GM18502 (cell line): Measurements from ENCODE around the gene TPRN.
A peak's percentile ranks its signal among the peaks of the same experiment; 100 is the strongest.
"Not testable (repeated sequence)": the region's sequence is repeated elsewhere in the genome, so short reads cannot be mapped to it uniquely, and the experiment has no call there.

Source experiments
- ATAC-seq: cut with Tn5 transposase; IDR thresholded peaks from one replicate; pipeline ENCODE4 v1.9.1; 2021; ENCODE audit warnings: mild to moderate bottlenecking; ENCODE audit not compliant: unreplicated experiment, poor library complexity

Gene TPRN, protein sequence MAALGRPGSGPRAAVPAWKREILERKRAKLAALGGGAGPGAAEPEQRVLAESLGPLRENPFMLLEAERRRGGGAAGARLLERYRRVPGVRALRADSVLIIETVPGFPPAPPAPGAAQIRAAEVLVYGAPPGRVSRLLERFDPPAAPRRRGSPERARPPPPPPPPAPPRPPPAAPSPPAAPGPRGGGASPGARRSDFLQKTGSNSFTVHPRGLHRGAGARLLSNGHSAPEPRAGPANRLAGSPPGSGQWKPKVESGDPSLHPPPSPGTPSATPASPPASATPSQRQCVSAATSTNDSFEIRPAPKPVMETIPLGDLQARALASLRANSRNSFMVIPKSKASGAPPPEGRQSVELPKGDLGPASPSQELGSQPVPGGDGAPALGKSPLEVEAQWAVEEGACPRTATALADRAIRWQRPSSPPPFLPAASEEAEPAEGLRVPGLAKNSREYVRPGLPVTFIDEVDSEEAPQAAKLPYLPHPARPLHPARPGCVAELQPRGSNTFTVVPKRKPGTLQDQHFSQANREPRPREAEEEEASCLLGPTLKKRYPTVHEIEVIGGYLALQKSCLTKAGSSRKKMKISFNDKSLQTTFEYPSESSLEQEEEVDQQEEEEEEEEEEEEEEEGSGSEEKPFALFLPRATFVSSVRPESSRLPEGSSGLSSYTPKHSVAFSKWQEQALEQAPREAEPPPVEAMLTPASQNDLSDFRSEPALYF

DNA sequence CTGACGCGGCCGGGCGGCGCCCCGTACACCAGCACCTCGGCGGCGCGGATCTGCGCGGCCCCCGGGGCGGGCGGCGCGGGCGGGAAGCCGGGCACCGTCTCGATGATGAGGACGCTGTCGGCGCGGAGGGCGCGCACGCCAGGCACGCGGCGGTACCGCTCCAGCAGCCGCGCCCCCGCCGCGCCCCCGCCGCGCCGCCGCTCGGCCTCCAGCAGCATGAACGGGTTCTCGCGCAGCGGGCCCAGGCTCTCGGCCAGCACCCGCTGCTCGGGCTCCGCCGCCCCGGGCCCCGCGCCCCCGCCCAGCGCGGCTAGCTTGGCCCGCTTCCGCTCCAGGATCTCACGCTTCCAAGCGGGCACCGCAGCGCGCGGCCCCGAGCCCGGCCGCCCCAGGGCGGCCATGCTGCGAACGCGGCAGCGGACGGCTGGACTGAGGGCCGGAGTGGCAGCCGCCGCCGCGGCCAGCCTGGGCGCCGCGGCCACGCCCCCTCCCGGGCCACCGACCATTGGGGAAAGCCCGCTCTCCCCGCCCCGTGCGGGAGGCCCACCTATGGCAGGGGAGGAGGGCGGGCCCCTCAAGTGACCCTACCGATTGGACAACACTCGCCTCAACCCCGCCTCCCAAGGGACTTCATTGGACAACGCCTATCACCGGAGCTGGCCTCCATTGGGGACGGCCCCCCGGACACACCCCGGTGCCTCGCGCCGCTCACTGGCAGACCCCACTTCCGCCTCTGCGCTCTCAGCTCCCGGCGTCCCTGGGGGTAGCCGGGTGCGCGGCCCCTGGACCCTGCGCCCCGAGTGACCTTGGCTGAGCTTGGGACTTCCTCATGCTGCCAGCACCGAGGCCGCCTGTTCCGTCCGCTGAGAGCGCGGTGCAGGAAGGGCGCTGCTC, at the start of gene TPRN:
Gene TPRN, minus strand, starts transcription at position 431 of the 894 bp plus-strand sequence. Its CDS starts 30 bp downstream, at position 401.
- ATAC-seq = peak; percentile 88

DNA sequence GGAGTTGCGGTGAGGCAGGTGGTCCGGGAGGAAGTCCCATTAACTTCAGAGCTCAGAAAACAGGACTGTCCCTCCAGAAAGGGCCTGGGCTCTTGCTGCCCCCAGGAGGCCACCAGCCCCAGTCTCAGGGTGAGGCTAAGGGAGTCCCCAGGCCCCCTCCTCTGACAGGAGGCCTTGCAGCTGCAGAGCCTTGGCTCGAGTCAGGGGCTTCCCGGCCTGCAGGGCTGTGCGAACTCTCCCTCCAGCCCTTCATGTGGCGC, 47.3 kb upstream of the TPRN start:
- no peak for ATAC-seq

DNA sequence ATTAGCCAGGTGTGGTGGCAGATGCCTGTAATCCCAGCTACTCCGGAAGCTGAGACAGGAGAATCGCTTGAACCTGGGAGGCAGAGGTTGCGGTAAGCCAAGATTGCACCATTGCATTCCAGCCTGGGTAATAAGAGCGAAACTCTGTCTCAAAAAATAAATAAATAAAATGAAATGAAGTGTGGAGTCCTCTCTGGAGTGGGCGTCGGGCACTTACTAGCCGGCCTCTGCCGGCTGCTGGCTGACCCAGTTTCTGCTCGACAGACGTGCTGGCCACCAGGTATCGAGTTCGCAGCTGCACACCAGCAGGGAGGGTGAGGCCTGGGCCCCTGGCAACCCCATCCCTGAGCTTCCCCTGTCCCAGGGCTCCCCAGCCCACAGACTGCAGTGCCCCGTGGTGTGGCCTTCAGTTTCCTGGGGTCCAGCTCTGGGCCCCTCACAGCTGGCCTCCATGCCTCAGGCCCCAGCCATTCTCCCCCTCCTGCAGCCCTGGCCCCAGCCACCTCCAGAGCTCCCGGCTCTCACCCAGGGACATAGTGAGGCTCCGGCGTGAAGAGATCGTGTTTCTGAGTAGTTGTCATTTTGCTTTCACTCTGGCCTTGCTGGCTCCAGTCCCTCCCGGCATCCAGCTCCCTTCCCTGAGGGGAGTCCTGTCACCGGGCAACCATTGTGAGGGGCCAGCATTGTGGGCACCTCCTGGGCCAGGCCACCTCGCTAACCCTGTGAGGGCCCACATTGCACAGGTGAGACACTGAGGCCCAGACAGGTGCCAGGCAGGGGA, 46.8 kb upstream of the TPRN start:
- no peak for ATAC-seq

DNA sequence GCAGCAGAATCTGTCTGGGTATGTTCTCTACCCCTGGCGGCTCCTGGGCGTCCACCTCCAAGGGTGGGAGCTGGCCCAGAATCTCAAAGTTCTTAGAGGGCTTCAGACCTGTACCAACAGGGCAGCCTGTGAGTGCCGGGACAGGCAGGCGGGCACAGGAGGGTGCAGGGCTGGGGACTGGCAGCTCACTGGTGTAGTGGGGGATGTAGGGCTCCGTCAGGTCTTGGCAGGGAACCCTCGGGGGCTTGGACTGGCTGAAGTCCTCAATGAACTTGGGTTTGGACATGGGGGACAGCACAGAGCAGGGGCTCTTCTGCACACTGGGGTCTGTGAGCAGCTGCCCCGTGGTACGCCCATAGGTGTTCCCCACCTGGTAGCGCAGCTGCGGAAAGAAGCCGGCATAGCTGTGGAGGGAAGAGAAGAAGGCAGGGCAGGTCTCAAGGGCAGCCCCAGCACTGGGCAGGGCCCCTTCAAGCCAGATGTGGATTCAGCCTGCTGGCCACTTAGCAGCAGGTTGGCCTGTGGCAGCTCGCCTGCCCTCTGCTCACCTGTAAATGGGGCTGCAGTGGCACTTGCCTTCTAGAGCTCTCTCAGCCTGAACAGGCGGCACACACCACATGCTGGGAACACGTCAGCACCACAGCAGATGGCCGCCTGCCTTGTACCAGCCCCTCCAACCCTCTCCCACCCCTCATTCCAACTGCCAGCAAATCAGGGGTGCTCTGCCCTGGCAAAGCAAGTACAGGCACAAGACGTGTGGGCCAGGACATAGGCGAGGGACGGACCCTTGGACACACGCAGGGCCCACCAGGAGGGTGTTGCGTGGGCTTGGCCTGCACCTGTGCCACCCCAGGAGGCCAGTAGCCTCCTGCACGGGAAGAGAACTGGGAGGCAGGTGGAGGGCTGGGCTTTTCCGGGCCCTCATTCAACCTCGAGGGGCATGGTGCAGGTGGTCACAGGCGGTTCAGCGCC, 45.2 kb upstream of the TPRN start:
- ATAC-seq = no peak

DNA sequence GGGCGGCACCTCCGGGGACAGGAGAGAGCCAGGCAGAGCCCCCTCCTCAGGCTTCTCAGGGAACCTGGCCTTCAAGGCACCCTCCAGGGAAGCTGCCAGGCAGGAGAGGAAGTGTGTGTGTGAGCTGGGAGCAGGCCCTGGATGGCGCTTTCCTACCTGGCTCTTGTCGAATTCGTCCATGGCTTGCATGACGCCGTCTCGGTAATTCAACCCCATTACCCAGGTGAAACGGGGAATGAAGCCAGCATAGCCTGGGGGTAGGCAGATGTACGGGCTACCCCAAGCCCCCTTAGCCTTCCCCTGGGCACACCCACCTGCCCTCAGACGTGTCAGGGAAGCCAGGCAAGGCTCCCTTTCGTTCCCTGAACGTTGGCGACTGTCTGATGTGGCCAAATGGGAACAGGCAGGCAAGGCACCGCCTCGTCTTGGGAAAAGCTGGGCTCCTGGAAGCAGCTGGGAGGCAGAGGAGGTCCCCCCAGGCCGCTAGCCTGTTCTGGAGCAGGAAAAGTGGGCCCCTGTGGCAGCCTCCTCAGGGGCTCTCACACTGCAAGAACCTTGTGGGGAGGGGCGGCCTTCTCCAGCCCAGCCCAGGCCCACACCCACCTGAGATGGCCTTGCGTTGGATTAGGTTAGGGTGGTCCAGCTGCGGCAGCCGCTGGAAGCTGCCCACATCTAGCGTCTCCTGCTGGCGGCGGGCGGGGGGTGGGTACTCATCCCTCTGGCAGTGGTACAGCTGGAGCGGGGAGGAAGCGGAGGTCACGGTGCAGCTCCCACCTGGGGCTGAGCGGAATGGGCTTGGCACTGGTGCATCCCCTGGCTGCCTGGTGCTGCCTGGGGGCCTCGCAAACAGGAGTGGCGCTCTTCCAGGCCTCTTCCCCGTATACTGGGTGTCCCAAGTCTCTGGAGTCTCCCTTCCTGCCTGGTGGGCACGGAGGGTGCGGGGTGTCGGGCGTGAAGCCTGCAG, 44.2 kb upstream of the TPRN start:
- ATAC-seq = no peak

DNA sequence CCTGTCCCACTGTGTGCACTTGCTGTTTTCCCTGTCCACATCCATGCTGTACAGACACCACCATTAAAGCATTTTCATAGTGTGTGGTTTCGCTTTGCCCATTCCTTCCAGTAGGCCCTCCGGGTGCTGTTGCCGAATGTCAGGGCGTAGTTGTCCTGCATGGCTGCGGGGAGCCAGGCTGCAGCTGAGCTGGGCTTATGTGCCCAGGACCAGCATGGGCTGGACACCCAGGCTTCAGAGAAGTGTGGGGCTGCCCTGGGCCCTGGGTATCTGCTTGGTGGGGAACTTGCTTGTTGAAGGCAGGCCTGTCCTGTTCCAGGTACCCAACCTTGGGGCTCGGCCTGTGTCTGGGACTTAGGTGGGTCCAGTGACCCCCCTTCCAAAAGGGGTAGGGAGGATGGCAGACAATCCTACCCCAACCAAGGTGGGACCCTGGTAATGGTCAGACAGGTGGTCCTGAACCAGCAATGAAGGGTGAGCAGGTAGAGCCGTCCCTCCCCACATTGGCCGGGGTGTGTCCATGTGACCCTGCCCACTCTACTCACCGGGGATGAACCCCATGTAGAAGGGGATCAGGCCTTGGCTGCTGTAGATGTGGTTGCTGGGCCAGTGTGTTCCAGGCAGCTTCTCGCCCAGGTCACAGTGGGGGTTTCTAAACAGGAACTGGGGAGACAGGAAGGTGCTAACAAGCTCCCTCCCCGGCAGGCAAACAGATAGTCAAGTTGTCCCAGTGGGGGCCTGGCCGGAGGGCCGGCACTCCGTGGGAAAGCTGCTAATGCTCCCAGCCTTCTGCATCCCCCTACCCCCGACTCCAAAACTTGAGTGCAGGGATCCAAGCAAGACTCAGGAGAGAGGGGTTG, 43.3 kb upstream of the TPRN start:
- ATAC-seq = no peak

DNA sequence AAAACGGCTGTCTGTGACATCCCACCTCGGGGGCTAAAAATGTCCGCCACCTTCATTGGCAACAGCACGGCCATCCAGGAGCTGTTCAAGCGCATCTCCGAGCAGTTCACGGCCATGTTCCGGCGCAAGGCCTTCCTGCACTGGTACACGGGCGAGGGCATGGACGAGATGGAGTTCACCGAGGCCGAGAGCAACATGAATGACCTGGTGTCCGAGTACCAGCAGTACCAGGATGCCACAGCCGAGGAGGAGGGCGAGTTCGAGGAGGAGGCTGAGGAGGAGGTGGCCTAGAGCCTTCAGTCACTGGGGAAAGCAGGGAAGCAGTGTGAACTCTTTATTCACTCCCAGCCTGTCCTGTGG, 42.7 kb upstream of the TPRN start:
- ATAC-seq = not testable (repeated sequence)

DNA sequence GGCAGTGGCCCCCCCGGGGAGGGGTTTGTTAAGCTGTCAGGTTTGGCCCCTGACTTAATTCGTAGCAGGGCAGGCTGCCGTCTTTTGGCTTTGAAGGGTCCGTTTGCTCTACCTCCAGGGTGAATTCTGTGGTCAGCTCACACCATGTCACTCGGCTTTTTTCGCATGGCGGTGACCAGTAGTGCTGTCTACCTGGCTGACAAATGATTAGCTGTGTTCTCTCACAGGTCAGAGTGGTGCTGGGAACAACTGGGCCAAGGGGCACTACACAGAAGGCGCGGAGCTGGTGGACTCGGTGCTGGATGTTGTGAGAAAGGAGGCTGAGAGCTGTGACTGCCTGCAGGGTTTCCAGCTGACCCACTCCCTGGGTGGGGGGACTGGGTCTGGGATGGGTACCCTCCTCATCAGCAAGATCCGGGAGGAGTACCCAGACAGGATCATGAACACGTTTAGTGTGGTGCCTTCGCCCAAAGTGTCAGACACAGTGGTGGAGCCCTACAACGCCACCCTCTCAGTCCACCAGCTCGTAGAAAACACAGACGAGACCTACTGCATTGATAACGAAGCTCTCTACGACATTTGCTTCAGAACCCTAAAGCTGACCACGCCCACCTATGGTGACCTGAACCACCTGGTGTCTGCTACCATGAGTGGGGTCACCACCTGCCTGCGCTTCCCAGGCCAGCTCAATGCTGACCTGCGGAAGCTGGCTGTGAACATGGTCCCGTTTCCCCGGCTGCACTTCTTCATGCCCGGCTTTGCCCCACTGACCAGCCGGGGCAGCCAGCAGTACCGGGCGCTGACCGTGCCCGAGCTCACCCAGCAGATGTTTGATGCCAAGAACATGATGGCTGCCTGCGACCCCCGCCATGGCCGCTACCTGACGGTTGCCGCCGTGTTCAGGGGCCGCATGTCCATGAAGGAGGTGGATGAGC, 42.0 kb upstream of the TPRN start:
- no peak for ATAC-seq

DNA sequence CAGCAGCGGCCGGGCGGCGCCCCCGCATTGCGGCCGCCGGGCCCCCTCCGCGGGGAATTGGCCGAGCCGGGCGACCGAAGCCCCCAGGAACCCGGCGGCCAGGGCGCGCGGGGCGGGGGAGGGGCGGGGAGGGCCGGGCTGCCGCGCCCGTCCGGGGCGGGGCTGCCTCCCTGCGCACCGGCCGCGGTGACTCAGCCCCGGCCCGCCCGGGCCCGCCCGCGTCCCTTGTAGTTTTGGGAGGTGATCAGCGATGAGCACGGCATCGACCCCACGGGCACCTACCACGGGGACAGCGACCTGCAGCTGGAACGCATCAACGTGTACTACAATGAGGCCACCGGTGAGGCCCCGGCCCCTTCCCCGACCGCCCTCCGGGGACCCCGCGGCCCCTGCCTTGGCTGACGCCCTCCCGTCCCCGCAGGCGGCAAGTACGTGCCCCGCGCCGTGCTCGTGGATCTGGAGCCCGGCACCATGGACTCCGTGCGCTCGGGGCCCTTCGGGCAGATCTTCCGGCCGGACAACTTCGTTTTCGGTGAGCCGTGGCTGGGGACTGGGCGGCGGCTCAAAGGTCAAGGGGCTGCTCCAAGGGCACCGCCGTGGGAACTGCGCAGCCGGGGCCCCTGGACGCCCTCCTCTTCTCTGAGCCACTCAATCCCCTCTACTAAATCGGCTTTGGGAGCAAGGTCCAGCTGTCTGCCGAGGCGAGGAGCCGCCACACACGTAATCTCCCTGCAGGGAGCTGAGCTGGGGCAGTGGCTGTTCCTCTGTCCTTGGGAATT, 41.1 kb upstream of the TPRN start:
- ATAC-seq = peak; percentile 3

DNA sequence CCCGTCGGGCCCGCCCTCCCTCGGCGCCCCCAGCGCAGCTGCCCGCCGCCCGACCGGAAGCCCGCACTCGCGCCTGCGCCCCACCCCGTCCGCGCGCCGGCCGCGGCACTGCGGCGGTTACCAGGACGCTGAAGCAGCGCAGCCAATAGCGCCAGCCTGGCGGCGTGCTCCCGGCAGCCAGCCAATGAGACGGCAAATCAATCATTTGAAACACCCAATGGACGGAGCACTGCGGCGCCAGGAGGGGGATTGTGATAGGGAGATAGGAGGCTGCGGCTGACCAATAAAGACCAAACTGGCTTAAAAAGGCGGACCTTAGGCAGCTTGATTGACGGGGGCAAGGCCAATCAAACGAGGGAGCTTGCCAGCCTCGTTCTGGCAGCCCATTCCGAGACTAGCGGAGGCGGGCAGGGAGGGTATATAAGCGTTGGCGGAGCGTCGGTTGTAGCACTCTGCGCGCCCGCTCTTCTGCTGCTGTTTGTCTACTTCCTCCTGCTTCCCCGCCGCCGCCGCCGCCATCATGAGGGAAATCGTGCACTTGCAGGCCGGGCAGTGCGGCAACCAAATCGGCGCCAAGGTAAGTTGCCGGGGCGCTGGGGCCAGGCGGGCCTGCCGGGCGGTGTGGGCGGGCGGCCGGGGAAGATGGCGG, 40.4 kb upstream of the TPRN start, which contains the start of gene TUBB4B:
Gene TUBB4B, plus strand, starts transcription at position 447 of the 649 bp plus-strand sequence. Its CDS starts 74 bp downstream, at position 521.
- ATAC-seq = peak; percentile 76

DNA sequence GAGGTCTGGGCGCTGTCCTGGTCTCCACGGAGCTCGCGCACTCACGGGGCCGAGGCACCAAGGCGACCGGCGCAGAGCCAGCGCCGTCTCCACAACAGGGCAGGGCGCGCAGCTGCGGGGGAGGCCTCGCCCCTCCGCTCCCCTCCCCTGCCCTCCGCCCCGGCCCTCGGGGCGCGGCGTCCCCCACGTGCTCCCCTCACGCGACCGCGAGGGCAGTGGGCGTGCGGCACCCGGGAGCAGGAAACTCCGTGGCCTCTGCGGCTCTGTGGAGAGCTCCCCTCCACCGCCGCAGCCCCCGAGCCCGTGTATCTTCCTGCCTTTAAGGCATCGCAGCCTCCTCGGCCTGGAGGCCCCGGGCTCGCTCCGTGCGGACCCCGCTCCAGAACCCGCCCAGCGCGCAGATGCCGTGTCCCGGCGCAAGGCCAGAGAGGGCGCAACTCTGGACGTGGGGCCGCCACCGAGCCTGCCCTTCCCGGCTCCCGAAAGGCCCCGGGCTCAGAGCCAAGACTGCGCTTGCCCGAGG, 39.8 kb upstream of the TPRN start:
- peak; percentile 26 for ATAC-seq

DNA sequence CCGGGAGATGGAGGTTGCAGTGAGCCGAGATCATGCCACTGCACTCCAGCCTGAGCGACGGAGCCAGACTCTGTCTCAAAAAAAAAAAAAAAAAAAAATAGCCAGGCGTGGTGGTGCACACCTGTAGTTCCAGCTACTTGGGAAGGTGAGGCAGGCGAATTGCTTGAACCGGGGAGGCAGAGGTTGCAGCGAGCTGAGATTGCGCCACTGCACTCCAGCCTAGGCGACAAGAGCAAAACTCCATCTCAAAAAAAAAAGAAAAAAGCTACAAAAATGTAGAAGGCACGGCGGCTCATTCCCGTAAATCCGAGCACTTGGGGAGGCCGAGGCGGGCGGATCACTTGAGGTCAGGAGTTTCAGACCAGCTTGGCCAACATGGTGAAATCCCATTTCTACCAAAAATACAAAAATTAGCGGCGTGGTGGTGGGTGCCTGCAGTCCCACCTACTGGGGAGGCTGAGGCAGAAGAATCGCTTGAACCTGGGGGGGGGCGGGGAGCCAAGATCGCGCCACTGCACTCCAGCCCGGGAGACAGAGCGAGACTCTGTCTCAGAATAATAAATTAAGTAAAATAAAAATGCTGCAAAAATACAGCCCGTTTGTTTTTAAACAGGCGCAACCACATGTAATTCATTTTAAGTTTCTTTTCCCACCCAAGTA, 39.1 kb upstream of the TPRN start:
- not testable (repeated sequence) for ATAC-seq

DNA sequence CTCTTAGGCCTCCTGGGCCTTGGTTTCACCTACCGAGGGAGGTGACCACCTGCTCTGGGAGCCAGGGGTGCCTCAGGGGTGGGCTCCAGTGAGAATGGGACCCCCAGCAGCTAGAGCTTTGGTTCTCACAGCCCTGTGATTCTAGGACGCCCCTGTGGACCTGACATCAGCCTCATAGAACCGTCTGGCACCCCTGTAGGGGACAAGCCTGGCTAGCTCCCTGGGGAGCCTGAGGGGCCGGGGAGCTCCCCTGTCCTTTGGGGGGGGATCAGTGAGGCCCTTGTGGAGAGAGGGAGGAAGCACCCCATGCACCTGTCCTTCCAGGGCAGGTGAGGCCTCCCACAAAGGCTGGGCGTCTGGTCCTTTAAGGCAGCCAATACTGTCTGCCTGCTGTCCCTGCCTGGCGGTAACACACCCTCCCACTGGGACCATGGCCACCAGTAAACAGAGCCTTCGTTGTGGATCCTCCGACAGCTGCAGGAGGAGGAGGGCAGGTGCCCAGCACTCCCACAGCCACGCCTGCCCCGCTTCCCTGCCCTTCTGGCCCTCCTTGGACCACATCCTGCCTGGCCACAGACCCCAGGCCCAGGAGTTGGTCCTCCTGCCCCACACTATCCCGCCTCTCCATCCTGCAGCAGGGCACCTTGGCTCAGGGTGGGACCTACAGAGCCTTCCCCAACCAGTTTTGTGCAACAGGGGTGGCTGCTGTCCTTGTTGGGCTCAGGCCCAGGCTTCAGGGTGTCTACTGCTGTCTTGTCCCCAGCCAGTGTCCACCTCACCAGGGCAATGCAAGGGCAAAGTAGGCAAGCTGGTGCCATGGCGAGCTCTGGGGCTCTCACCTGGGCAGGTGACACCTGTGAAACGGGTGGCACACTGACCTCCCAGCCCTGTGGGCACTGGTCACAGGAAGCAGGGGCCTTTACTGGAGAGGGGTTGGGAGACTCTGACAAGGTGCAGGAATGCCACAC, 37.5 kb upstream of the TPRN start:
- ATAC-seq = no peak
